Measurements from ENCODE around the gene GIMAP7. TPM values are rescaled to one million over a fixed set of nuclear protein-coding genes. Genes with fewer than 3 reads are reported as not detected.
"Not testable (repeated sequence)": the region's sequence is repeated elsewhere in the genome, so short reads cannot be mapped to it uniquely, and the experiment has no call there.

GIMAP7 gene
- 10 to 100 TPM in 2 of 3 donors, 1 to 10 TPM in 1; 9.3 to 47.2 (median 43.4) TPM for polyA plus RNA-seq

- H3K27ac ChIP-seq (ENCODE audit: low read depth, low read length), result no peak within 1 kb of the TSS
- WGBS, 3 donors, result 23 to 50% (median 26%) methylated on average over 3 of the region's 3 CpGs
These were observed at the start of gene GIMAP7 for GRCh38 chr7:150514748-150515222. GIMAP7 (plus strand) TSS chr7:150514872; CDS start chr7:150519975, 5,103 bp downstream.

GRCh38 chr7:150464962-150465361 lies 49.7 kb upstream of the GIMAP7 start:
- WGBS, 3 donors, result 65 to 82% (median 80%) methylated on average over 1 of the region's 1 CpG
- no peak overlapping the region for H3K27ac ChIP-seq (ENCODE audit: low read depth, low read length)

DNA sequence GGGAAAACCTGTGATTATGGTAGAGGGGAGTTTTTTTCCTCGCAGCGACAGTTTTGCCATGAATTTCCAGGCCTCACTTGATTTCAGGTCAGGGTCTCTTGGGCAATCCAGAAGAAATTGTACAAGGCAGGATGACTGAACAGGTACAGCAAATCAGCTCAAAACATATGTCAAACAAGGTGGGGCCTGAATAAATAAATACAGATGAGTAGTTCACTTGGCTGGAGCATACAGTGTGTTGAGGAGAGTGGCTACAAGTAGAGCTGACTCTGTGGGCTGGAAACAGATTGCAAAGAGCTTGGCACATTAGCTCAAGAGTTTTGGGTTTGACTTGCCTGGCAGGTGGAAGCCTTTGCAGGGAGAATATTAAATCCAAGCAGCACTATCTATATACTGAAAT lies 49.3 kb upstream of the GIMAP7 start:
- 96 to 100% (median 97%) methylated on average over 2 of the region's 2 CpGs for WGBS, 3 donors
- H3K27ac ChIP-seq (ENCODE audit: low read depth, low read length), result no peak overlapping the region

DNA sequence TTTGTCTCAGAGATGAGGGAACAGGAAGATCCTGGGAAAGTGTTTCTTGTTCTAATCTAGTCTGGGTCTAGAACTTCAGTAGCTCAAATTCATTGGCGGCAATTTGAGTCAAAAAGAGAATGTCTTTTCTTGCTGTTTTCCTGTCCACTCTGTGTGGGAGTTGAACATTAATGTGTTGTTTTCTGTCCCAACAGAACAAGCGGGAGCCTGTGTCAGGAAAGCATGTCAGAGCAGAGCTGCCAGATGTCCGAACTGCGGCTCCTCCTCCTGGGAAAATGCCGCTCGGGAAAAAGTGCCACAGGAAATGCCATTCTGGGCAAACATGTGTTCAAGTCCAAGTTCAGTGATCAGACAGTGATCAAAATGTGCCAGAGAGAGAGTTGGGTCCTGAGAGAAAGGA lies 48.2 kb upstream of the GIMAP7 start:
- WGBS, 3 donors, result 57 to 72% (median 58%) methylated on average over 6 of the region's 6 CpGs

DNA sequence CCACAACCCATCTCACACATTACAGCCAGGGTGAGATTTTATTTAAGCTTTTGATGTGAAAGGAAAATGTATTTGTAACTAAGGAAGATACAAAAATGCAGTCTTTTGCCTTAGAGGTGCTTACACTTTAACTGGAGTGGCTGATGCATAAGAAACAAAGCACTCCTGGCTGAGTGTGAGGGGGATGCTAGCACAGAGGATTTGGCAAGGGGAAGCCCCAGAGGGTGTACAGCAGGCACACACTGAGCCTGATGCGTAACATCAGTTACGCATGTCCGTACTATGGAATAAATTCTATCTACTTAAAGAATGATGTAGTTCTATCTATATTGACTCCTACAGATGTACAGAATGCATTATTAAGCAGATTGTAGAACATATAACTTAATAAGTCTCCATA lies 46.4 kb upstream of the GIMAP7 start:
- no peak overlapping the region for H3K27ac ChIP-seq (ENCODE audit: low read depth, low read length)
- 81 to 91% (median 88%) methylated on average over 3 of the region's 3 CpGs for WGBS, 3 donors

More for the DNA sequence above, 48.2 kb upstream of the GIMAP7 start:
- no peak overlapping the region for H3K27ac ChIP-seq (ENCODE audit: low read depth, low read length)

- WGBS, 3 donors, result 55 to 77% (median 67%) methylated on average over 5 of the region's 5 CpGs
- no peak overlapping the region for H3K27ac ChIP-seq (ENCODE audit: low read depth, low read length)
These were observed 42.8 kb upstream of the GIMAP7 start for GRCh38 chr7:150471886-150472285.

DNA sequence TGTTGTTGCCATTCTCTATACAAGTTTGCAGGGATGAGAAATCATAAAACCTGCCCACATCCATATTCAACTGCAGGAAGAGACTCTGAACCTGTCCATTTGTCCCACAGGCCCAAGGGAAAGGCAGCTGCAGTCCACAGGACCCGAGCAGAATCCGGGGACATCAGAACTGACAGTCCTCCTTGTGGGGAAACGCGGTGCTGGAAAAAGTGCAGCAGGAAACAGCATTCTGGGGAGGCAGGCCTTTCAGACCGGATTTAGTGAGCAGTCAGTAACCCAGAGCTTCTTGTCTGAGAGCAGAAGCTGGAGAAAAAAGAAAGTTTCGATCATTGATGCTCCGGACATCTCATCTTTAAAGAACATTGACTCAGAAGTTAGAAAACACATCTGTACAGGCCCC lies 40.8 kb upstream of the GIMAP7 start:
- H3K27ac ChIP-seq (ENCODE audit: low read depth, low read length), result no peak overlapping the region
- 68 to 84% (median 73%) methylated on average over 7 of the region's 7 CpGs for WGBS, 3 donors

GRCh38 chr7:150476285-150476684 lies 38.4 kb upstream of the GIMAP7 start:
- 89 to 93% (median 93%) methylated on average over 3 of the region's 3 CpGs for WGBS, 3 donors
- H3K27ac ChIP-seq (ENCODE audit: low read depth, low read length), result no peak overlapping the region

DNA sequence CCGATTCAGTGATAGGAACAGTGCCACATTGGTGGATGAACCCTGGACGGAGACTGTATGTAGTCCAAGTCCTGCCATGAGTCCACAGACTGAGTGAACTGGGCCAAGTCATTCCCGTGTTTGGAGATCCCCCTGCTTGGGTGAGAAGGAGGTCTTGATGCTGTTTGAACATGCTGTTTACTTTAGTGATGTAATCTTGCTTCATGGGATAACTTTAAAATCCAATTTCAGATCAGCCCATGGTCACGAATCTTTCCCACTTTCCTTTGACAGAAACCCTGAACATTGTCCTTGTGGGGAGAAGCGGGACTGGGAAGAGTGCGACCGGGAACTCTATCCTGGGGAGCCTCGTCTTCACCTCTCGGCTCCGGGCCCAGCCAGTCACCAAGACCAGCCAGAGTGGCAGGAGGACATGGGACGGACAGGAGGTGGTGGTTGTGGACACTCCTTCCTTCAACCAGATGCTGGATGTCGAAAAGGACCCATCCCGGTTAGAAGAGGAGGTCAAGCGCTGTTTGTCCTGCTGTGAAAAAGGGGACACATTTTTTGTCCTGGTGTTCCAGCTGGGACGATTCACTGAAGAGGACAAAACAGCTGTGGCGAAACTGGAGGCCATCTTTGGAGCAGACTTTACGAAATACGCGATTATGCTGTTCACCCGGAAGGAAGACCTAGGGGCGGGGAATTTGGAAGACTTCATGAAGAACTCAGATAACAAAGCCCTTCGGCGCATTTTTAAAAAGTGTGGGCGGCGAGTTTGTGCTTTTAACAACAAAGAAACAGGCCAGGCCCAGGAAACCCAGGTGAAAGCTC lies 37.6 kb upstream of the GIMAP7 start:
- 80 to 90% (median 88%) methylated on average over 25 of the region's 25 CpGs for WGBS, 3 donors
- H3K27ac ChIP-seq (ENCODE audit: low read depth, low read length), result no peak overlapping the region

- 53 to 62% (median 61%) methylated on average over 3 of the region's 3 CpGs for WGBS, 3 donors
- no peak overlapping the region for H3K27ac ChIP-seq (ENCODE audit: low read depth, low read length)
These were observed 35.5 kb upstream of the GIMAP7 start for GRCh38 chr7:150479023-150479716.

GRCh38 chr7:150481186-150481920 lies 33.3 kb upstream of the GIMAP7 start:
- WGBS, 3 donors, result 55 to 67% (median 57%) methylated on average over 9 of the region's 9 CpGs
- H3K27ac ChIP-seq (ENCODE audit: low read depth, low read length), result no peak overlapping the region

- no peak overlapping the region for H3K27ac ChIP-seq (ENCODE audit: low read depth, low read length)
- WGBS, 3 donors, result 48 to 70% (median 55%) methylated on average over 4 of the region's 4 CpGs
These were observed 32.8 kb upstream of the GIMAP7 start for GRCh38 chr7:150481922-150482321.

DNA sequence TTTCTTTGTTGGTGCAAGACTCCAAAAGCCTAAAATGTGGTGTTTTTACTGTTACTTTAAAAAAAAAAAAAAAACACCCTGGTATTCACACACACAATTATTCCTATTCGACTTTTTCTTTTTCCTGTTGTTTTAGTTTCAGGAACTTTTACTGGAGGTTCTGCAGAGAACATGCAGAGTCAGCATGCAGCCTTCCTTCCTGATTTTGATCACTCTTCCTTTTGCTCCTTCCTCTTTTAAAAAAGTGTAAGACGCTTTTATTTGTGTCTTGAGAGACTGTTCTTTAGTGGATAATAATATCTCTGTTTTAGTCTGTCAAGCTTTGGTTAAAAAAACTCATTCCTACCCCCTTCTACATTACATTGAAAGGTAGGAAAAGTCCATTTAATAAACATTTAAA lies 31.2 kb upstream of the GIMAP7 start:
- not testable (repeated sequence) for H3K27ac ChIP-seq (ENCODE audit: low read depth, low read length)
- whole genome bisulfite sequencing, 3 donors, result 11 to 35% (median 16%) methylated on average over 2 of the region's 2 CpGs

- WGBS, 3 donors, result 26 to 58% (median 31%) methylated on average over 3 of the region's 3 CpGs
- not testable (repeated sequence) for H3K27ac ChIP-seq (ENCODE audit: low read depth, low read length)
These were observed 30.6 kb upstream of the GIMAP7 start for GRCh38 chr7:150484071-150484470.

- H3K27ac ChIP-seq (ENCODE audit: low read depth, low read length), result no peak overlapping the region
- 62 to 89% (median 63%) methylated on average over 2 of the region's 2 CpGs for WGBS, 3 donors
These were observed 27.0 kb upstream of the GIMAP7 start for GRCh38 chr7:150487625-150488024.

- no peak overlapping the region for H3K27ac ChIP-seq (ENCODE audit: low read depth, low read length)
- 63 to 87% (median 76%) methylated on average over 1 of the region's 1 CpG for WGBS, 3 donors
These were observed 24.9 kb upstream of the GIMAP7 start for GRCh38 chr7:150489782-150490181.

- 30 to 88% (median 71%) methylated on average over 1 of the region's 3 CpGs for WGBS, 3 donors
- H3K27ac ChIP-seq (ENCODE audit: low read depth, low read length), result not testable (repeated sequence)
These were observed 21.2 kb upstream of the GIMAP7 start for GRCh38 chr7:150493442-150493841.

GRCh38 chr7:150502519-150502918 lies 12.2 kb upstream of the GIMAP7 start:
- H3K27ac ChIP-seq (ENCODE audit: low read depth, low read length), result no peak overlapping the region

- H3K27ac ChIP-seq (ENCODE audit: low read depth, low read length), result no peak overlapping the region
- 70 to 84% (median 80%) methylated on average over 4 of the region's 4 CpGs for WGBS, 3 donors
These were observed 11.5 kb upstream of the GIMAP7 start for GRCh38 chr7:150503155-150503554.

Data from adipose tissue (tissue), 3 donors.